Progenitor cell of endocrine pancreas (in vitro differentiated cells): Measurements from ENCODE around the gene PPP1R1C. TPM values are rescaled to one million over a fixed set of nuclear protein-coding genes. Genes with fewer than 3 reads are reported as not detected.
"Not testable (repeated sequence)": the region's sequence is repeated elsewhere in the genome, so short reads cannot be mapped to it uniquely, and the experiment has no call there.

Source experiments
- DNase-seq: peaks from one replicate; pipeline ENCODE4 v3.0.0; 2021; ENCODE audit warnings: low spot score; ENCODE audit not compliant: unreplicated experiment
- H3K27ac Mint-ChIP-seq: 2 replicates; pipeline ENCODE4 v1.8.0; 2021; ENCODE audit warnings: mild to moderate bottlenecking, moderate library complexity, mixed read lengths
- H3K27me3 Mint-ChIP-seq: 2 replicates; pipeline ENCODE4 v1.8.0; 2021; ENCODE audit warnings: mixed read lengths
- H3K36me3 Mint-ChIP-seq: 2 replicates; pipeline ENCODE4 v1.8.0; 2022; ENCODE audit warnings: mixed read lengths; ENCODE audit not compliant: insufficient read depth
- H3K4me1 Mint-ChIP-seq: 2 replicates; pipeline ENCODE4 v1.8.0; 2021; ENCODE audit warnings: low read depth, mixed read lengths
- H3K4me3 Mint-ChIP-seq: 2 replicates; pipeline ENCODE4 v1.8.0; 2021; ENCODE audit warnings: low read depth, mild to moderate bottlenecking, moderate library complexity, mixed read lengths
- H3K9me3 Mint-ChIP-seq: 2 replicates; pipeline ENCODE4 v1.8.0; 2021; ENCODE audit warnings: low read depth, mixed read lengths
- total RNA-seq: library from RNA; stranded (reverse); gene quantifications from 2 replicates; pipeline ENCODE4 v1.2.1, GENCODE V29; 2021
- TF ChIP-seq, protein P1 (sequence below): fragments of 200-600 bp; sonication (generic); IDR thresholded peaks from one replicate; pipeline ENCODE4 v1.5.0; 2021; ENCODE audit warnings: antibody characterized with exemption, mild to moderate bottlenecking; ENCODE audit not compliant: unreplicated experiment

The PPP1R1C gene
- total RNA-seq, 1 donor from 2014 or later: 5.6 TPM

DNA sequence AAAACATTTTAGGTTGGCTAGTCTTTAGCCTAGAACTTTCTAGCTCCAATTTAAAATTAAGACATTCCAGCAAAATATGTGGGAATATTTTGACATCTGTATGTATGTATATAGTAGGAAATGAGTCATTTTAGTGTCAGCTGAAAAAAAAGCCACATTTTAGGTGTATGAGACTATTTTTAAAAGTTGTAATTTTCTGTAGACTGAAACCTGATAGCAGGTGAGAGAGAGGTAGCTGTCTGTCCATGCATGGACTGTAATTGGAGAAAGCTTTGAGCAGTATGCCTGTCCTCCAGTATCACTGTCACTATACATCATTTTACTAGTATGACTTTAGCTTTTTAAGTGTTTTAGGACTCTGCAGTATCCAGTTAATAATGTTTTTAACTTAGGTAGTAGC, 26.1 kb upstream of the PPP1R1C start:
- Mint-ChIP-seq H3K4me1 (peaks cover 6% of the 10 kb centered on the region), H3K36me3 (no peaks in the 10 kb centered on the region), H3K27ac (no peak overlapping the region), H3K9me3 (peaks cover 2% of the 10 kb centered on the region), H3K4me3 (no peak overlapping the region), H3K27me3 (no peaks in the 10 kb centered on the region)
- no peak for DNase-seq
- TF ChIP-seq, protein P1, sequence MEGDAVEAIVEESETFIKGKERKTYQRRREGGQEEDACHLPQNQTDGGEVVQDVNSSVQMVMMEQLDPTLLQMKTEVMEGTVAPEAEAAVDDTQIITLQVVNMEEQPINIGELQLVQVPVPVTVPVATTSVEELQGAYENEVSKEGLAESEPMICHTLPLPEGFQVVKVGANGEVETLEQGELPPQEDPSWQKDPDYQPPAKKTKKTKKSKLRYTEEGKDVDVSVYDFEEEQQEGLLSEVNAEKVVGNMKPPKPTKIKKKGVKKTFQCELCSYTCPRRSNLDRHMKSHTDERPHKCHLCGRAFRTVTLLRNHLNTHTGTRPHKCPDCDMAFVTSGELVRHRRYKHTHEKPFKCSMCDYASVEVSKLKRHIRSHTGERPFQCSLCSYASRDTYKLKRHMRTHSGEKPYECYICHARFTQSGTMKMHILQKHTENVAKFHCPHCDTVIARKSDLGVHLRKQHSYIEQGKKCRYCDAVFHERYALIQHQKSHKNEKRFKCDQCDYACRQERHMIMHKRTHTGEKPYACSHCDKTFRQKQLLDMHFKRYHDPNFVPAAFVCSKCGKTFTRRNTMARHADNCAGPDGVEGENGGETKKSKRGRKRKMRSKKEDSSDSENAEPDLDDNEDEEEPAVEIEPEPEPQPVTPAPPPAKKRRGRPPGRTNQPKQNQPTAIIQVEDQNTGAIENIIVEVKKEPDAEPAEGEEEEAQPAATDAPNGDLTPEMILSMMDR: no peak

DNA sequence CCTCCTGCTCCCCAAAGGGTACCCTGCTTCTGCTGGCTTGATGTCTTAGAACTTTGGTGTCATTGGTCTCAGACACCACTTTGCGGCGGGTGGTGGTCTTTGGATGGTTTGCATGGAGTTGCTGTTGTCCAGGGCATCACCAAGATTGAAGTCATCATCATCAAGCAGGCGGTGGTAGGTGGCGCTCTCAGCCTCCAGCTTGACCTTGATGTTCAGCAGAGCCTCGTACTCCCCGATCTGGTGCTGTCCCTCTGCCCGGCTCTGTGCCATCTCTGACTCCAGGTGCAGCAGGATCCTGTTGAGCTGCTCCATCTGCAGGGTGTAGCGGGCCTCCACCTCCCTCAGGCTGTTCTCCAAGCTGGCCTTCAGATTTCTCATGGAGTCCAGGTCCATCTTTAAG, 24.5 kb upstream of the PPP1R1C start:
- H3K9me3 Mint-ChIP-seq: peaks cover 11% of the 10 kb centered on the region
- not testable (repeated sequence) for H3K27ac Mint-ChIP-seq, H3K27me3 Mint-ChIP-seq, H3K36me3 Mint-ChIP-seq, H3K4me1 Mint-ChIP-seq, H3K4me3 Mint-ChIP-seq, DNase-seq

- Mint-ChIP-seq H3K27ac (no peak overlapping the region), H3K27me3 (no peaks in the 10 kb centered on the region), H3K36me3 (no peaks in the 10 kb centered on the region), H3K4me3 (no peak overlapping the region), H3K4me1 (peaks cover 6% of the 10 kb centered on the region), H3K9me3 (peaks cover 11% of the 10 kb centered on the region)
- DNase-seq: no peak
- TF ChIP-seq, protein P1: no peak
Measured at GRCh38 chr2:181962142-181962541, 23.5 kb upstream of the PPP1R1C start.

- Mint-ChIP-seq H3K9me3 (peaks cover 10% of the 10 kb centered on the region), H3K27me3 (no peaks in the 10 kb centered on the region), H3K4me1 (no peaks in the 10 kb centered on the region), H3K27ac (no peak overlapping the region), H3K36me3 (no peaks in the 10 kb centered on the region), H3K4me3 (no peak overlapping the region)
- TF ChIP-seq, protein P1: no peak
- DNase-seq: no peak
Measured at GRCh38 chr2:181970160-181970794, 15.4 kb upstream of the PPP1R1C start.

DNA sequence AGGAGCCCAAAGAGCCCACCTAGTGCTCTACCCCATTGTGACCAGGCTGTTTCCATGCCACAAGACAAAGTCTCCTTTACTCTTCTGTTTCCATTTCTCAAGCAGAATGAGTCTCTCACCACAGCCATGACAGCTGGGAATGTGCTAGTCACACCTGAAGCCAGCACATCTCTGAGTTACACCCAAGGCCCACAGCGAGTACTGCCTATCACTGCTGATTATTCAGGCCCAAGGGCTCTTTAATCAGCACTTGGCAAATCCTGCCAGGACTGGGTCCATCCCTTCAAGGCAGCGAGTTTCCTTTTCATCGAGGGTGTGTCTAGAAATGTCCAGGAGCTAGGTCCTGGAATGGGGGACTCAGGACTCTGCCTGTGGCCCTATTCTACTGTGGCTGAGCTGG, 14.6 kb upstream of the PPP1R1C start:
- Mint-ChIP-seq H3K27me3 (no peaks in the 10 kb centered on the region), H3K4me3 (no peak overlapping the region), H3K4me1 (no peaks in the 10 kb centered on the region), H3K36me3 (no peaks in the 10 kb centered on the region), H3K9me3 (peaks cover 4% of the 10 kb centered on the region), H3K27ac (no peak overlapping the region)
- DNase-seq: no peak
- TF ChIP-seq, protein P1: no peak

GRCh38 chr2:181972431-181973170, 13.1 kb upstream of the PPP1R1C start:
- Mint-ChIP-seq H3K27ac (no peak overlapping the region), H3K4me3 (no peak overlapping the region), H3K36me3 (no peaks in the 10 kb centered on the region), H3K4me1 (no peaks in the 10 kb centered on the region), H3K9me3 (peaks cover 4% of the 10 kb centered on the region), H3K27me3 (no peaks in the 10 kb centered on the region)
- TF ChIP-seq, protein P1: no peak
- no peak for DNase-seq
